ENCODE measurements around the gene GSTA2.
"Not testable (repeated sequence)": the region's sequence is repeated elsewhere in the genome, so short reads cannot be mapped to it uniquely, and the experiment has no call there.

The GSTA2 gene

DNA sequence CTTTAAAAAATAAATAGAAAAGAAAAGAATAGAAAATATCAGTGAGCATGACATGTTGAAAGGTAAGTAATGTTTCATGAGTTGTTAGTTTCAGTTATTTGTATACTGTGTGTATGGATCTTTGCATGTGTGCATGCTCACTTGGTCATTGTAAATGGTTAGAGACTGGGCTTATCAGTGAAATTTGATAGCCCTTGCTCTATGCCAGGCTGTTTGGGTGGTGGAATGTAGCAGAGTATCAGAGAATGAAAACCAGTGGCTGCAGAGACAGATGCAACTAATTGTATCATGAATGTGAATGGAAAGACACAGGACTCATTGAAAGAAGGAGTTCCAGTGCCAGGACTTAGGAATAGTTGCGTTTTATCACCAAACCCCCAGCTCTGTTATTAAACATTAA, 4.2 kb downstream of the GSTA2 start:
- no peak overlapping the region for H3K27ac ChIP-seq
- TF ChIP-seq, protein P1, sequence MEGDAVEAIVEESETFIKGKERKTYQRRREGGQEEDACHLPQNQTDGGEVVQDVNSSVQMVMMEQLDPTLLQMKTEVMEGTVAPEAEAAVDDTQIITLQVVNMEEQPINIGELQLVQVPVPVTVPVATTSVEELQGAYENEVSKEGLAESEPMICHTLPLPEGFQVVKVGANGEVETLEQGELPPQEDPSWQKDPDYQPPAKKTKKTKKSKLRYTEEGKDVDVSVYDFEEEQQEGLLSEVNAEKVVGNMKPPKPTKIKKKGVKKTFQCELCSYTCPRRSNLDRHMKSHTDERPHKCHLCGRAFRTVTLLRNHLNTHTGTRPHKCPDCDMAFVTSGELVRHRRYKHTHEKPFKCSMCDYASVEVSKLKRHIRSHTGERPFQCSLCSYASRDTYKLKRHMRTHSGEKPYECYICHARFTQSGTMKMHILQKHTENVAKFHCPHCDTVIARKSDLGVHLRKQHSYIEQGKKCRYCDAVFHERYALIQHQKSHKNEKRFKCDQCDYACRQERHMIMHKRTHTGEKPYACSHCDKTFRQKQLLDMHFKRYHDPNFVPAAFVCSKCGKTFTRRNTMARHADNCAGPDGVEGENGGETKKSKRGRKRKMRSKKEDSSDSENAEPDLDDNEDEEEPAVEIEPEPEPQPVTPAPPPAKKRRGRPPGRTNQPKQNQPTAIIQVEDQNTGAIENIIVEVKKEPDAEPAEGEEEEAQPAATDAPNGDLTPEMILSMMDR (conservative IDR thresholded peaks at IDR 0.05) = no peak

DNA sequence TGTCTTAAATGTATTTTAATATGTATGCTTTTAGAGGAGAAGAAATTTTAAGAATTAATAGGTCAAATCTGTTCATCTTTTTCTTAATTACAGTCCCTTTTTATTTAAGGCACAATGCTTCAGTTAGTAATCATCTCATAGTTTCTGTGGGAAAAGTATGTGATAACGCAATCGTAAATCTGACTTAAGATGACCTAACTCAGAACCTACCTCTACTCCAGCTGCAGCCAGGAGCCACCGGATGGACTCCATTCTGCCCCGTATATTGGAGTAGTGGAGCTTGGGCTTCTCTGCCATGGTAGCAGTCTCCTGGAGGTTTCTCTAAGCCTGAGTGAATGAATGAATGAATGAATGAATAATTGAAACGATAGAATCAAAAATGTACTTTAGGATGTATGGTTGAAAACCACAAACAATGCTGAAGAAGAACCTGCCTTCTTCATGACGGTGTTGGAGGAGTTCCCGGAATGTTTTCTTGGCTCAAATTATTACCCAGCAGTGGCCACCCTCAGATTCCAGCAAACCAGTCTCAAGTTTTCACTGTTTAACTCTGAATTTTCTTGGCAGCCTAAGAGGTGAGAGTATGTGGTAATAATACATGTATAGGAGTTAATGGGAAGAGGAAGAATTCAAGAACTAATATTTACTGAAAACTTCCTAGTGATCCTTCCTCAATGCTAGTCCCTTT, 5.5 kb downstream of the GSTA2 start:
- not testable (repeated sequence) for H3K27ac ChIP-seq

DNA sequence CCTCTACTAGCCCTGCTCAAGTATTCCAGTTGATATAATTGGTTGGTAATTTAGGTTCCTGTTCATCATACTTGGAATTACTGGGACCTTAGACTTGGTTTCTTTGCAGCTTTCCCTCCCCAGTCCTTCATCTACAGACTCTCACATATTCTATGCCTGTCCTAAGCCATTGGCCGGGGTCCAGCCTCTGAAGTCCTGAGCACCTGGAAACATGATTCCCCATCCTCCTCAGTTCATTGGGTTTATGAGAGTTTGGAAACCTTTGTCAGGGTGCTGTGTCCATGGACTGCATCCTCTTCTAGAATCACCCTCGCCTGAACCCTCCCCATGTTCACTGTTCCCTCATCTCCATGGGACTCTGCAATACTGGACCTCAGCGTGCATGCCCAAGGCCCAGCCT, 8.8 kb downstream of the GSTA2 start:
- TF ChIP-seq, protein P1 (conservative IDR thresholded peaks at IDR 0.05) = no peak

DNA sequence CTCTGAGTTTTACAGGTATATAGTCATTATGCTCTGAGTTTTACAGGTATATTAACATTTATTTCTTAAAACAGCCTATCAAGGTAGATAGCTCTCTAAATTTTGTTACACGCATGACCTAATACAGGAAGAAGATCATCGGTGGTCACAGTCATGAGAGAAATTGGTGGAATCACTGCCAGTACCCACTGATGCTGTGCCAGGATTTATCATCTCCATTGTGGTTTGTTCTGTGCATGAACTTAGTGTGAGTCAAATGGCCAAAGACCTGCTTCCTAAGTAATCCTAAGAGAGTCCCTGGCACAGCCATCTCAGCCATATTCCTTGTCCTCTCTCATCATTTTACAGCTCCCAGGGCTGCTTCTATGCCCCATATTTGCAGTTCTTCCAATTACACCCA, 10.1 kb downstream of the GSTA2 start:
- not testable (repeated sequence) for H3K27ac ChIP-seq

More for the DNA sequence above, 8.8 kb downstream of the GSTA2 start:
- no peak overlapping the region for H3K27ac ChIP-seq

DNA sequence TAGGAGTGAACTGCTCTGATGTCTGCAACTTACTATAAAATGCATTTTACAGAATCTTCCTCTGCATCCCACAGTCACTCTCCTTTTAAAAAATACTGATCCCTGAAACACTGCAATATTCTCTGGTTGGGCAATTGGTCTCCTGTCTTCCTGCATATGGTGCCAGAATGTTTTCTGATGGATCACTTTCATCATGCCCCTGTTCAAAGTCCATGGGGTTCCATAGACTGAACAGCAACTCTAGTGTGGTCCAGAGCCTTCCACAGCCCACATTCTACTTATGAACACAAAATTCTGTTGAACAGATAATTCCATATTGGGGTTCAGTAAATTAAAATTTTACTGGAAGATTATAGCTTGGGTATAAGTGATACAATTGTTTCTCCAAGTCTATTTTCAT, 11.0 kb downstream of the GSTA2 start:
- no peak overlapping the region for H3K27ac ChIP-seq
- TF ChIP-seq, protein P1 (conservative IDR thresholded peaks at IDR 0.05) = no peak

DNA sequence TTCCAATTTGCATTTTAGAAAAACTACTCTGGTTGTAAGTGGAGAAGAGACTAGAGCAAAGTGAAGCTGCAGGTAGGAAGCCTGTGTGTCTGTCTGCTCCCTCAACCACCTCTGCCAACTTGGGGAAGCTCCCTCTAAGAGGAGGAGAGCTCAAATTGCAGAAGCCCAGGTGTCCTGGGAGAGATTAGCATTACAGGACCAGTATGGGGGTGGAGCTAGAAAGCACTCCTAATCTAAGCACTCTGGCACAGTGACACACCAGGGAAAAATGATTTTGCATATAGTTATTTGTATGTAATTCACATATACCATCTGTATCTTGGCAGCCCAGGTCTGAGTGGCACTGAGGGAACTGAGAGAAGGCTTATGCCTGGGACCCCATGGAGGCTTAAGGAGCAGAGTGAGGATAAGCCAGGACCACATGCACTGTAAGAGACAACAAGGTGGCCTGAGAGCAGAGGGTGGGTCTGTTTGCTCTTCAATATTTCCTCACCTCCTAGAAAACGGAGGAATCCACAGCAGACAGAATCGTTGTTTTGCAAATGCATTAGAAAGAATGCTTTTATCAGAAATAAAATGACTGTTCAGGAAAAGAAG, 13.6 kb downstream of the GSTA2 start:
- TF ChIP-seq, protein P1 (conservative IDR thresholded peaks at IDR 0.05) = no peak
- no peak overlapping the region for H3K27ac ChIP-seq

DNA sequence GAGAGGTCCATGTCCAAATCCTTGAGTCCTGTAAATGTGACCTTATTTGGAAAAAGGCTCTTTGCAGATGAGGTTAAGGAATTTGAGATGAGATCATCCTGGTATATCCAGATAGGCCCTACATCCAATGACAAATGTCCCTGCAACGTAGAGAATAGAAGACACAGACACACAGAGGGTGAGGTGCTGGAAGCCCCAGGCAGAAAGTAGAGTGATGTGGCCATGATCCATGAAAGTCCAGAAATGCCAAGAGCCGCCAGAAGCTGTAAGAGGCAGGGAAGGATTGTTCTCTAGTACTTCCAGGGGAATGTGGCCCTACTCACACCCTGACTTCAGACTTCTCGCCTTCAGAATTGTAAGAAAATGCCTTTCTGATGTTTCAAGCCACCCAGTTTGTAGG, 16.0 kb downstream of the GSTA2 start:
- H3K27ac ChIP-seq = not testable (repeated sequence)

DNA sequence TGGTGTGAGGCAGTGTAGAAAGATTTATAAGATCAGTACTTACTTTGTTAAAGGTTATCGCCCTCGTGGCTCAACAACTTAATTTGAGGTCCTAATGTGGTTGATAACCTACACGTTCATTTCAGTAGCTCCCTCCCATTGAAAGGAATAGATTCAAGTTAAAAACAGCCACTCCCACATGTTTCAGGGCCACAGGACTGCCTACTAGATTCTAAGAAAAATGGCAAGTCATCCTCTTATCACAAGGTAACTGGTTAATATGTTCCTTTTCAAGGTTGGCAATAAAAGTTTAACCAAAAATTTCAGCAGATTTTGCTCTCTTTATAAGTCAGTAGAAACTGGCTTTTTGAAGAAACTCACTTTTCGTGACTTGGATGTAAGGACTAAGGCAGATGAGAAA, 17.1 kb downstream of the GSTA2 start:
- TF ChIP-seq, protein P1 (conservative IDR thresholded peaks at IDR 0.05) = no peak
- H3K27ac ChIP-seq = no peak overlapping the region

DNA sequence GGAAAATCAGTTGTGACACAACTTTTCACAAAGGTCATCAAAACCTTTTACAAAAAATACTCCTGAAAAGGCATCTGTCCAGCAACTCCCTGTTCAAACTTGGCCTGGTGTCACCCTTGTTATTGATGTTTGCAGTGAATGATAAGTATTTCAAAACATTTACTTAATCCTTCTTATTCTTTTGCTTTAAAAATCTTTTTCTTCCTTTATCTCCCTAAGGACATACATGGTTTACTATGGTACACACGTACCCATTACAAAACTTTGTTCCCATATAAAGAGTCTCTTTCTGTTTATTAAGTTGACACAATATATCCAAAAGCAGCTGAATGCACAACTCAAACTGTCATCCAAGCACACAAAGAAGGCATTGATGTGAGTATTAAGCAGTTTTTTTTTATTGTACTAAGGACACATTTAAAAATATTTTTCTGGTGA, 17.5 kb downstream of the GSTA2 start:
- TF ChIP-seq, protein P1 (conservative IDR thresholded peaks at IDR 0.05) = no peak
- no peak overlapping the region for H3K27ac ChIP-seq
